Neutrophil (primary cell): ENCODE results near the gene CRADD.

Experiments
- H3K27ac ChIP-seq: fragments of 200-600 bp; sonication (generic); 2 replicates; pipeline ENCODE4 v1.5.1; 2016; ENCODE audit warnings: mild to moderate bottlenecking, moderate library complexity
- H3K27me3 ChIP-seq: fragments of 200-600 bp; sonication (generic); 2 replicates; pipeline ENCODE4 v1.6.0; 2016; ENCODE audit warnings: mild to moderate bottlenecking
- H3K36me3 ChIP-seq: fragments of 200-600 bp; sonication (generic); 2 replicates; pipeline ENCODE4 v1.5.1; 2017
- H3K4me1 ChIP-seq, 2 experiments: fragments of 200-600 bp in 1 of 2; sonication (generic) in 1 of 2; 1 replicate in 1 of 2; 2 replicates in 1 of 2; pipeline versions ENCODE4 v1.5.1 to v1.6.1; 2013 to 2016; ENCODE audit warnings: low read depth in 1 of 2, low read length in 1 of 2, mild to moderate bottlenecking in 1 of 2, moderate library complexity in 1 of 2; ENCODE audit not compliant: control insufficient read depth in 1 of 2, insufficient read depth in 1 of 2
- H3K4me3 ChIP-seq, 2 experiments: fragments of 200-600 bp in 1 of 2; sonication (generic) in 1 of 2; 1 replicate in 1 of 2; 2 replicates in 1 of 2; pipeline ENCODE4 v1.5.1; 2013 to 2016; ENCODE audit warnings: low read depth in 1 of 2, low read length in 1 of 2, mild to moderate bottlenecking in 1 of 2, moderate library complexity in 1 of 2
- H3K9me3 ChIP-seq: fragments of 200-600 bp; sonication (generic); 2 replicates; pipeline ENCODE4 v1.5.1; 2016
- TF ChIP-seq, protein P1 (sequence below): fragments of 200-600 bp; sonication (generic); IDR thresholded peaks from 2 replicates; pipeline ENCODE4 v1.5.1; 2016; ENCODE audit warnings: antibody characterized with exemption

The CRADD gene

DNA sequence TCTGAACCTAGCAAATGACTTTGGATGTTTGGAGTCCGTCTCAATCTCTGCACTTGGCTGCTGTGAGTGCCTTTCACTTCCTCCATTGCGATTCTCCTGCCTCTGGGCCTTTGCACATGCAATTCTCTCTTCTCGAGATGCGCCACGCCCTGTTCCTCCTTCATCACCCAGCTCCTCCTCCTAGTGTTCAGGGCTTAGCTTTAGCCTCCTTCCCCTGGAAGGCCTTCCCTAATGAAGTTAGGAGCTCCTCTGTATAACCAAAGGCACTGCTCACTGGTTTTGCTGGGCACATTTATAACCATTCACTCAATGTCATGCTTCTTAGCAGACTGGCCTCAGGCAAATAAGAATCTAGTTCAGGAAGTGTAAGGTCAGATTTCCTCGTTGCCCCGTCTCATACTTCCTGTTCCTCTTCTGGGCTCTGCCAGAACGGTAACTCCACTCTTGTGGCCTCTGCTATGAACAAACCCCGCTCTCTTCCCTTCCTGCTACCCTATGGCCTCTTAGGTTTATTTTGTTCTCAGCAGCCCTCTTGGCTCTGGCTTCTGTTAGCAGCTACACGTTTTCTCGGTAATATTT lies 171.4 kb downstream of the CRADD start:
- H3K27ac ChIP-seq, result peak overlapping the region; percentile 84

DNA sequence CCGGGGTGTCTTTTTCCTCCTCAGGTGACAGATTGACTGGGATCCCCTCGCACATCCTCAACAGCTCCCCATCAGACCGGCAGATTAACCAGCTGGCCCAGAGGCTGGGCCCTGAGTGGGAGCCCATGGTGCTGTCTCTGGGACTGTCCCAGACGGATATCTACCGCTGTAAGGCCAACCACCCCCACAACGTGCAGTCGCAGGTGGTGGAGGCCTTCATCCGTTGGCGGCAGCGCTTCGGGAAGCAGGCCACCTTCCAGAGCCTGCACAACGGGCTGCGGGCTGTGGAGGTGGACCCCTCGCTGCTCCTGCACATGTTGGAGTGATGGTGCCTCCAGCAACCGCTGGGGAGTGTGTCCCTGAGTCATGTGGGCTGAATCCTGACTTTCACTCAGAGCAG lies 172.8 kb downstream of the CRADD start:
- Histone ChIP-seq H3K4me3 (no peak overlapping the region), H3K36me3 (no peaks in the 10 kb centered on the region), H3K9me3 (no peaks in the 10 kb centered on the region), H3K27me3 (no peaks in the 10 kb centered on the region), H3K27ac (no peak overlapping the region), H3K4me1 (peaks cover 22 to 23% of the 10 kb centered on the region in 2 experiments)
- TF ChIP-seq, protein P1, sequence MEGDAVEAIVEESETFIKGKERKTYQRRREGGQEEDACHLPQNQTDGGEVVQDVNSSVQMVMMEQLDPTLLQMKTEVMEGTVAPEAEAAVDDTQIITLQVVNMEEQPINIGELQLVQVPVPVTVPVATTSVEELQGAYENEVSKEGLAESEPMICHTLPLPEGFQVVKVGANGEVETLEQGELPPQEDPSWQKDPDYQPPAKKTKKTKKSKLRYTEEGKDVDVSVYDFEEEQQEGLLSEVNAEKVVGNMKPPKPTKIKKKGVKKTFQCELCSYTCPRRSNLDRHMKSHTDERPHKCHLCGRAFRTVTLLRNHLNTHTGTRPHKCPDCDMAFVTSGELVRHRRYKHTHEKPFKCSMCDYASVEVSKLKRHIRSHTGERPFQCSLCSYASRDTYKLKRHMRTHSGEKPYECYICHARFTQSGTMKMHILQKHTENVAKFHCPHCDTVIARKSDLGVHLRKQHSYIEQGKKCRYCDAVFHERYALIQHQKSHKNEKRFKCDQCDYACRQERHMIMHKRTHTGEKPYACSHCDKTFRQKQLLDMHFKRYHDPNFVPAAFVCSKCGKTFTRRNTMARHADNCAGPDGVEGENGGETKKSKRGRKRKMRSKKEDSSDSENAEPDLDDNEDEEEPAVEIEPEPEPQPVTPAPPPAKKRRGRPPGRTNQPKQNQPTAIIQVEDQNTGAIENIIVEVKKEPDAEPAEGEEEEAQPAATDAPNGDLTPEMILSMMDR, result no peak

More for the DNA sequence above, 171.4 kb downstream of the CRADD start:
- Histone ChIP-seq H3K9me3 (no peaks in the 10 kb centered on the region), H3K4me3 (peak overlapping the region; percentile 2 to 35), H3K4me1 (peaks cover 22 to 23% of the 10 kb centered on the region in 2 experiments), H3K36me3 (no peaks in the 10 kb centered on the region), H3K27me3 (no peaks in the 10 kb centered on the region)
- TF ChIP-seq, protein P1, result no peak

DNA sequence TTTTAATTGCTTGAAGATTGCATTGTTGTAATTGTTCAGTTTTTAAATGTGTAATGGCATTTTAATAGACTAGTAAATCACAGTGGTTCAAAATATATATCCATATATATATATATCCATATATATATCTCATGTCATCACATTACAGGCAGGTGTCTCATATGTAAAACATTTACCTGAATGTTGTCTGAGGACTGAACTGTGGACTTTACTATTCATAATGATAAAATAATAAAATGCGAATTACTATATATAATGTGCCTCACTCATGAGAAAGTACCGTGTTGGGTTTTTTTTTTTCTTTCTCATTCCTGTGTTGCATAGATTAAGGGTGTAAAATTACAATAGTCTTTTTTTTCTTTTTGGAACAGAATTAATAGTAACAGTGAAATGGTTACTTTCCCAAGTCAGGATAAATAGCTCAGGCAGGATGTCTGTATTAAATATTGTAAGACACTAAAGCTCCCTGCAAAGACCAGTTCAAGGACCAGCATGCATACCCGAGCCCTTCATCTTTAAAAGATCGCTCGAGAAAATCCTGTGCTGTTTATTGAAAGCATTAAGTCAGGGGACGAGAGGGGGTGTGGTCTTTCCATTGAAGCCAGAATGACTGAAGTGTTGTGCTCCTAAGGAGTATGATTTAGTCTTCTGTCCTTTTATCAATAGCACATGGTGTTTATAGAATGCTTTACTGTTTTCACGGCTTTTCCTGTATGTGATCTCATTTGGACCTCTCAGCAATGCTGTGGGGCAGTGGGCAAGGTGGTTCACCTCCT lies 173.5 kb downstream of the CRADD start:
- TF ChIP-seq, protein P1, result no peak
- Histone ChIP-seq H3K9me3 (no peaks in the 10 kb centered on the region), H3K4me1 (peaks cover 22 to 23% of the 10 kb centered on the region in 2 experiments), H3K36me3 (no peaks in the 10 kb centered on the region), H3K4me3 (no peak overlapping the region), H3K27ac (no peak overlapping the region), H3K27me3 (no peaks in the 10 kb centered on the region)

- Histone ChIP-seq H3K27ac (no peak overlapping the region), H3K9me3 (no peaks in the 10 kb centered on the region), H3K4me3 (no peak overlapping the region), H3K4me1 (peaks cover 22 to 23% of the 10 kb centered on the region in 2 experiments), H3K27me3 (no peaks in the 10 kb centered on the region), H3K36me3 (no peaks in the 10 kb centered on the region)
- TF ChIP-seq, protein P1, result no peak
These were observed 174.1 kb downstream of the CRADD start for GRCh38 chr12:93851257-93851671.

GRCh38 chr12:93852173-93852591 lies 175.0 kb downstream of the CRADD start:
- H3K27ac ChIP-seq, result no peak overlapping the region
- TF ChIP-seq, protein P1, result no peak
- no peaks in the 10 kb centered on the region for H3K9me3 ChIP-seq
- peaks cover 22 to 23% of the 10 kb centered on the region in 2 experiments for H3K4me1 ChIP-seq
- no peaks in the 10 kb centered on the region for H3K36me3 ChIP-seq
- H3K4me3 ChIP-seq, result no peak overlapping the region
- H3K27me3 ChIP-seq, result no peaks in the 10 kb centered on the region
